HepG2 (cell line): ENCODE results near the gene AMDHD1. TPM values are rescaled to one million over a fixed set of nuclear protein-coding genes. Genes with fewer than 3 reads are reported as not detected.

Experiments
- ATAC-seq: fragments of 200-7000 bp; cut with Tn5 transposase; 3 replicates; pipeline ENCODE4 v1.9.1; 2020; ENCODE audit warnings: mild to moderate bottlenecking, moderate library complexity
- BruUV-seq: library from RNA; stranded (reverse); fragments of 400-500 nt; replicated peaks from 2 replicates; lab custom pipeline; 2021; lab: Mats Ljungman, UMichigan
- CTCF ChIA-PET: fragments of 300-600 bp; formaldehyde crosslinking; extraction: SDS; loops from one replicate; lab custom pipeline; 2021; ENCODE audit warnings: low total read pairs, inconsistent platforms, low intra/inter-chr PET ratio; lab: Yijun Ruan, JAX
- POLR2A ChIA-PET: fragments of 350-600 bp; sonication (Branson Sonifier 250); formaldehyde crosslinking; loops from one replicate; lab custom pipeline; 2020; ENCODE audit warnings: antibody characterized with exemption, inconsistent platforms; lab: Yijun Ruan, JAX
- DNase-seq: peaks from one replicate; pipeline ENCODE4 v3.0.0-alpha.2; 2015; ENCODE audit warnings: low spot score
- FAIRE-seq: peaks from 3 replicates; lab custom pipeline; 2011; peaks lifted over from hg19 to GRCh38; lab: Jason Lieb, UNC
- H2AFZ ChIP-seq: one replicate; pipeline ENCODE4 v1.6.1; 2011; ENCODE audit warnings: low read length, inconsistent platforms
- H3K27ac ChIP-seq: fragments of 300-600 bp; 3 replicates; pipeline ENCODE4 v1.8.0; 2011; ENCODE audit warnings: mixed run types, mild to moderate bottlenecking, mixed read lengths, low read length, inconsistent platforms; ENCODE audit not compliant: insufficient read depth; ENCODE audit errors: extremely low read length
- H3K27me3 ChIP-seq, 2 experiments: fragments of 200-600 bp in 1 of 2; 2 replicates in 1 of 2; 3 replicates in 1 of 2; pipeline versions ENCODE4 v1.6.0 to v1.8.0; 2011; ENCODE audit warnings: low read length in 2 of 2, mild to moderate bottlenecking in 2 of 2, moderate library complexity in 2 of 2, inconsistent platforms in 1 of 2; ENCODE audit not compliant: insufficient read depth in 2 of 2, control insufficient read depth in 1 of 2
- H3K36me3 ChIP-seq, 2 experiments: fragments of 200-600 bp in 1 of 2; replicated peaks in 1 of 2; 2 replicates in 1 of 2; 3 replicates in 1 of 2; pipeline versions ENCODE4 v1.5.1 to v1.8.0; 2011; ENCODE audit warnings: low read length in 2 of 2, inconsistent platforms in 1 of 2; ENCODE audit not compliant: insufficient read depth in 2 of 2, control insufficient read depth in 1 of 2
- H3K4me1 ChIP-seq: 2 replicates; pipeline ENCODE4 v1.5.1; 2012; ENCODE audit warnings: low read length, inconsistent platforms; ENCODE audit not compliant: insufficient read depth
- H3K4me2 ChIP-seq: 2 replicates; pipeline ENCODE4 v1.6.0; 2011; ENCODE audit warnings: low read depth, low read length, inconsistent platforms
- H3K4me3 ChIP-seq, 3 experiments: fragments of 200-600 bp in 1 of 3; sonication (generic), shearing (Covaris generic) in 1 of 3; replicated peaks in 1 of 3; 2 replicates each; pipeline ENCODE4 v1.5.1; 2011 to 2016; ENCODE audit warnings: low read length in 3 of 3, inconsistent platforms in 2 of 3, low read depth in 2 of 3, mild to moderate bottlenecking in 2 of 3, control low read depth in 1 of 3, mixed read lengths in 1 of 3; ENCODE audit not compliant: insufficient read depth in 1 of 3
- H3K79me2 ChIP-seq: one replicate; pipeline ENCODE4 v1.6.1; 2011; ENCODE audit warnings: low read length, inconsistent platforms; ENCODE audit not compliant: insufficient read depth
- H3K9ac ChIP-seq: 2 replicates; pipeline ENCODE4 v1.6.0; 2011; ENCODE audit warnings: mild to moderate bottlenecking, low read depth, low read length, inconsistent platforms; ENCODE audit not compliant: insufficient read depth
- H3K9me3 ChIP-seq: 2 replicates; pipeline ENCODE4 v1.5.1; 2012; ENCODE audit warnings: mild to moderate bottlenecking, low read length
- H4K20me1 ChIP-seq: 2 replicates; pipeline ENCODE4 v1.6.0; 2011; ENCODE audit warnings: inconsistent platforms, mild to moderate bottlenecking, low read length, moderate library complexity; ENCODE audit not compliant: insufficient read depth
- ADNP ChIP-seq: sonication (generic); formaldehyde crosslinking; IDR thresholded peaks from 2 replicates; pipeline ENCODE4 v1.4.0; 2020; ENCODE audit warnings: missing genetic modification reagents
- GLMP ChIP-seq: sonication (generic); formaldehyde crosslinking; IDR thresholded peaks from 2 replicates; pipeline ENCODE4 v1.9.0; 2021; ENCODE audit warnings: missing genetic modification reagents, mild to moderate bottlenecking, borderline replicate concordance
- HCFC1 ChIP-seq: fragments of 150-350 bp; IDR thresholded peaks from 2 replicates; pipeline ENCODE4 v1.6.1; 2014; ENCODE audit warnings: low read depth, low read length
- HIVEP1 ChIP-seq: sonication (generic); formaldehyde crosslinking; IDR thresholded peaks from 2 replicates; pipeline ENCODE4 v1.4.0; 2020; ENCODE audit warnings: mild to moderate bottlenecking, missing genetic modification reagents
- KMT2B ChIP-seq: IDR thresholded peaks from 2 replicates; pipeline ENCODE4 v1.6.1; 2016; ENCODE audit warnings: missing genetic modification reagents, missing compliant biosample characterization
- MAF1 ChIP-seq: sonication (generic); formaldehyde crosslinking; IDR thresholded peaks from 2 replicates; pipeline ENCODE4 v1.5.0; 2020; ENCODE audit warnings: missing genetic modification reagents, borderline replicate concordance
- MNT ChIP-seq: fragments of 450-650 bp; IDR thresholded peaks from 2 replicates; pipeline ENCODE4 v1.6.1; 2016
- PHF8 ChIP-seq: sonication (generic); formaldehyde crosslinking; IDR thresholded peaks from 2 replicates; pipeline ENCODE4 v1.5.0; 2020; ENCODE audit warnings: missing genetic modification reagents
- RFX5 ChIP-seq: IDR thresholded peaks from 2 replicates; pipeline ENCODE4 v1.6.1; 2011; ENCODE audit warnings: low read depth, low read length, improper control_type of control experiment
- RNF2 ChIP-seq: fragments of 450-650 bp; conservative IDR thresholded peaks from 2 replicates; pipeline ENCODE4 v1.6.1; 2016; ENCODE audit warnings: low read depth
- RXRA ChIP-seq: sonication (generic); formaldehyde crosslinking; IDR thresholded peaks from 2 replicates; pipeline ENCODE4 v1.5.1; 2020; ENCODE audit warnings: missing genetic modification reagents
- SNAPC5 ChIP-seq: sonication (generic); formaldehyde crosslinking; IDR thresholded peaks from 2 replicates; pipeline ENCODE4 v1.8.1; 2023; ENCODE audit warnings: mild to moderate bottlenecking, missing genetic modification reagents, borderline replicate concordance
- SP5 ChIP-seq: IDR thresholded peaks from 2 replicates; pipeline ENCODE4 v1.6.1; 2016; ENCODE audit warnings: low read depth, borderline replicate concordance
- UBTF ChIP-seq: sonication (generic); formaldehyde crosslinking; IDR thresholded peaks from 2 replicates; pipeline ENCODE4 v1.4.0; 2020; ENCODE audit warnings: mild to moderate bottlenecking, missing genetic modification reagents
- ZBTB3 ChIP-seq: sonication (generic); formaldehyde crosslinking; IDR thresholded peaks from 2 replicates; pipeline ENCODE4 v1.4.0; 2020; ENCODE audit warnings: low read depth, mild to moderate bottlenecking, moderate library complexity, missing genetic modification reagents, borderline replicate concordance
- ZKSCAN8 ChIP-seq: IDR thresholded peaks from 2 replicates; pipeline ENCODE4 v1.6.1; 2016; ENCODE audit warnings: borderline replicate concordance, missing genetic modification reagents, missing compliant biosample characterization
- ZNF17 ChIP-seq: sonication (generic); formaldehyde crosslinking; IDR thresholded peaks from 2 replicates; pipeline ENCODE4 v1.5.0; 2020; ENCODE audit warnings: mild to moderate bottlenecking, missing genetic modification reagents
- ZNF260 ChIP-seq: sonication (generic); formaldehyde crosslinking; IDR thresholded peaks from 2 replicates; pipeline ENCODE4 v1.4.0; 2020; ENCODE audit warnings: missing genetic modification reagents, low read depth, mild to moderate bottlenecking, borderline replicate concordance
- ZNF501 ChIP-seq: sonication (generic); formaldehyde crosslinking; IDR thresholded peaks from 2 replicates; pipeline ENCODE4 v1.5.1; 2020; ENCODE audit warnings: mild to moderate bottlenecking, moderate library complexity, missing genetic modification reagents
- WGBS: methylation state at CpG from one replicate; pipeline ENCODE4 v1.1.6; 2017; ENCODE audit warnings: low lambda C conversion rate; 5-methylcytosine and 5-hydroxymethylcytosine counted together
- in situ Hi-C: cut with HindIII; loops from 2 replicates; pipeline ENCODE4 v1.10.0; 2017; ENCODE audit warnings: low pct_unique_long_range_greater_than_20kb; ENCODE audit not compliant: extremely low pct_ligation_motif_present
- intact Hi-C: fragments of 100-400 bp; cut with micrococcal nuclease; formaldehyde crosslinking; loops from one replicate; pipeline ENCODE4 v1.10.0; 2022; ENCODE audit not compliant: unreplicated experiment
- polyA plus RNA-seq, 8 experiments: library from polyadenylated mRNA; depleted of rRNA in 3 of 8; stranded (reverse) in 7 of 8; unstranded in 1 of 8; fragments of >200 nt; fragmentation: Illumina TruSeq in 4 of 8; extraction: Trizol in 4 of 8; gene quantifications; 2 replicates each; pipeline versions ENCODE4 v1.2.1 to v1.2.3, GENCODE V29; 2011 to 2016; ENCODE audit warnings: low read depth in 4 of 8, missing spikeins in 1 of 8, mixed read lengths in 1 of 8; ENCODE audit not compliant: insufficient read depth in 1 of 8
- total RNA-seq, 5 experiments: library from RNA; depleted of rRNA; stranded (reverse); fragments of >200 nt; fragmentation: Illumina TruSeq; extraction: Trizol; gene quantifications; 2 replicates each; pipeline ENCODE4 v1.2.3, GENCODE V29; 2016; ENCODE audit warnings: low read depth in 1 of 5

AMDHD1 gene
- total and polyA plus RNA-seq, 2 of the 13 experiments (the other 11 are each of a cell fraction or from before 2014, with no cell fraction given) = 6.5 to 29.6 TPM

- no peak overlapping the region for H2AFZ ChIP-seq
- peaks cover 7 to 61% of the 10 kb centered on the region in 2 experiments for H3K36me3 ChIP-seq
- no peak for ATAC-seq
- in situ Hi-C loops (no loop called here), intact Hi-C loops (no loop called here)
- ChIA-PET CTCF (no interaction called here), POLR2A (no interaction called here)
- H3K4me2 ChIP-seq = no peak overlapping the region
- H3K79me2 ChIP-seq = no peaks in the 10 kb centered on the region
- no peak for TF ChIP-seq UBTF (CRISPR knock-in tag)
- TF ChIP-seq ZNF501 (CRISPR knock-in tag) = no peak
- no peak for TF ChIP-seq RXRA (CRISPR knock-in tag)
- no peak for TF ChIP-seq HCFC1
- no peak for TF ChIP-seq RNF2
- TF ChIP-seq GLMP (CRISPR knock-in tag) = no peak
- no peak for TF ChIP-seq MAF1 (CRISPR knock-in tag)
- TF ChIP-seq HIVEP1 (CRISPR knock-in tag) = no peak
- TF ChIP-seq MNT = no peak
- TF ChIP-seq SNAPC5 = no peak
- no peak for TF ChIP-seq KMT2B (CRISPR knock-in tag)
- no peak for TF ChIP-seq SP5
- TF ChIP-seq ZKSCAN8 (CRISPR knock-in tag) = no peak
- no peak for TF ChIP-seq ZNF17 (CRISPR knock-in tag)
- TF ChIP-seq ADNP (CRISPR knock-in tag) = no peak
- TF ChIP-seq PHF8 = no peak
- TF ChIP-seq RFX5 = no peak
- TF ChIP-seq ZBTB3 (CRISPR knock-in tag) = no peak
- TF ChIP-seq ZNF260 = no peak
- no peaks in the 10 kb centered on the region for H4K20me1 ChIP-seq
- H3K9ac ChIP-seq = no peak overlapping the region
- no peak for FAIRE-seq
- no peaks in the 10 kb centered on the region for H3K9me3 ChIP-seq
- 93% methylated on average over 1 of the region's 1 CpG for WGBS
- BruUV-seq = no TSS peak
- no peak overlapping the region for H3K4me3 ChIP-seq
- DNase-seq = no peak
- no peaks in the 10 kb centered on the region for H3K27me3 ChIP-seq
- no peak overlapping the region for H3K27ac ChIP-seq
- H3K4me1 ChIP-seq = no peaks in the 10 kb centered on the region
These were observed 63.6 kb downstream of the AMDHD1 start for GRCh38 chr12:96006727-96007126.
